Kidney glomerular epithelial cell (primary cell): Measurements from ENCODE around the gene RPL35.

Experiments used
- DNase-seq: peaks from one replicate; lab custom pipeline; 2025; lab: John Stamatoyannopoulos, UW

The RPL35 gene

GRCh38 chr9:124877021-124877782 is 15.4 kb upstream of the RPL35 start:
- no peak for DNase-seq

DNA sequence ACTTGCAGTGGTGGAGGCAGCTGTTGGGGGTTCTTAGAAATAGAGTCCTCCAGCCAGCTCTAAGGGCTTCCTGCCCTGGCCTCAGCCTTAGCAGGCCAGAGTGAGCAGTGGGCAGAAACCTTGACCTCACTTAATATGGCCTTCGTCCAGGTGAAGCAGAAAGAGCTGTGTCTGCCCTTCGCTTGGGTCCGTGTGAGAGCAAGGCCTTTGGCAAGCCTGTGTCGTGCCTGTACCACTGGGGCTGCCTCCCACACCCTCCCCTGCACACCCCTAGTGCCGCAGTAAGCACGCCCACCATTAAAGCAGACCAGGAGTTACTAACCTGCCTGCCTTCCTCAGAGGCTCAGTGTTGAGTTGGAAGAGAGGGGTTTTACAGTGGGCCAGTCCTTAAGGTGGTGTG is 13.7 kb upstream of the RPL35 start:
- DNase-seq: no peak

DNA sequence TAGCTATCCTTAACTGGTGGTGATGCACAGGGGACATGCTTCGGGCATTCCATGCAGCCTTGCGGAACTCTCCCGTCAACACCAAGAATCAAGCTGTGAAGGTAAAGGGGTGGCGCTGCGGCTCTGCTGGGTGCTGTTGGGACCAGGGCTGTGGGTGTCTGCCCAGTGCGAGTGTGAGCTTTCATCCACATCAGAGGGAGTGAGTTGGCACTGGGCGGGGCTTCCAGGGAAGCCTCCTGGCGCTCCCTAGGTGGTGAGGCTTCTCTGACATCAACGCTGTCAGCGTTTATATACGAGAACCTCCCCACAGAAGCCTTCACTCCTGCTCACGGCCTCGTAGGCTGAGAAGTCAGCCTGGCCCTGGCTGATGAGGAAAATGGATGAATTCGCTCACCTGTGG is 11.9 kb upstream of the RPL35 start:
- DNase-seq: no peak

DNA sequence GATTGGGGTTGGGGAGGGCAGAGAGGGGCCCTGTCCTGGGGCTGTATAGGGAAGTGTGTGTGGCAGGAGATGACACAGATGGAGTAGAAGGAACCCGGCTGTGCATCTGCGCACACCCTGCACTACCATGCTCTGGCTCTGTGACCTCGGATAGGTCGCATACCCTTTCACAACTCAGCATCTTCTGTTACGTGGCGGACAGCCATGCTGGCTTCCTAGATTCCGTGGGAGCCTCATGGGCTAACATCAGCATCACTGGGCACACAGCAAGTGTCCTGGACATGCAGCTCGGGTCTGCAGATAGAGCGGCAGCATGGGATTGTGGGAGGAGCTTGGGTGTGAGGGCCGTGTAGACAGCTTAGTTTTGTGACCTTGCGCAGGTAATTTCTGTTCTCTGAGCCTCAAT is 9.4 kb upstream of the RPL35 start:
- no peak for DNase-seq

- no peak for DNase-seq
Measured at GRCh38 chr9:124870723-124871122, 9.0 kb upstream of the RPL35 start.

DNA sequence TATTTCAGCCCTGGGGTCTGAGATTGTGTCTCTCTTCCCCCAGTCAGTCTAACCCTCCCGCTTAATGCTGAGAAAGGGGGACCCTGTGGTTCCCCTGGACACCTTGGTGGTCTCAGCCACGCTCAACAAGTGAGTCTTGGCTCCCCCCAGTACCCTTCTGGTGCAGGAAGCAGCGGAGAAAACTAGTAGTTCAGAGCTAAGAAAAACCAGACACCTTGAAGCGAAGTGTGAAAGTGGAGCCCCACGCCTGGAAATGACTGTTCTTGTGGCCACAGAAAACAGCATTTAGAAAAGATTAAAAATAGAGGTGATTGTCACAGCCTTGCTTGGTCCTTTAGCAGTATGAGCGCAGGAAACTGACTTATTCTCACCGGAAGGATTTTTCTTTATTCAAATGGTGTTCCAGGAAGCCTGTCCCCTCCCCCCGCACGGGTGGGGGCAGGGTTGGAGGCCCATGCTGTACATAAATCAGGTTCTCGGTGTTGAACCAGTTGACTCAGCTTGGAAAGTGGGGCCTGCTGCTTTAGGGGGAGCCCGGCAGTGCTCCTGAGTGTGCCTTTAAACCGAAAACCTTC is 8.3 kb upstream of the RPL35 start:
- peak; percentile 37 for DNase-seq

- no peak for DNase-seq
Measured at GRCh38 chr9:124869466-124869985, 7.8 kb upstream of the RPL35 start.

DNA sequence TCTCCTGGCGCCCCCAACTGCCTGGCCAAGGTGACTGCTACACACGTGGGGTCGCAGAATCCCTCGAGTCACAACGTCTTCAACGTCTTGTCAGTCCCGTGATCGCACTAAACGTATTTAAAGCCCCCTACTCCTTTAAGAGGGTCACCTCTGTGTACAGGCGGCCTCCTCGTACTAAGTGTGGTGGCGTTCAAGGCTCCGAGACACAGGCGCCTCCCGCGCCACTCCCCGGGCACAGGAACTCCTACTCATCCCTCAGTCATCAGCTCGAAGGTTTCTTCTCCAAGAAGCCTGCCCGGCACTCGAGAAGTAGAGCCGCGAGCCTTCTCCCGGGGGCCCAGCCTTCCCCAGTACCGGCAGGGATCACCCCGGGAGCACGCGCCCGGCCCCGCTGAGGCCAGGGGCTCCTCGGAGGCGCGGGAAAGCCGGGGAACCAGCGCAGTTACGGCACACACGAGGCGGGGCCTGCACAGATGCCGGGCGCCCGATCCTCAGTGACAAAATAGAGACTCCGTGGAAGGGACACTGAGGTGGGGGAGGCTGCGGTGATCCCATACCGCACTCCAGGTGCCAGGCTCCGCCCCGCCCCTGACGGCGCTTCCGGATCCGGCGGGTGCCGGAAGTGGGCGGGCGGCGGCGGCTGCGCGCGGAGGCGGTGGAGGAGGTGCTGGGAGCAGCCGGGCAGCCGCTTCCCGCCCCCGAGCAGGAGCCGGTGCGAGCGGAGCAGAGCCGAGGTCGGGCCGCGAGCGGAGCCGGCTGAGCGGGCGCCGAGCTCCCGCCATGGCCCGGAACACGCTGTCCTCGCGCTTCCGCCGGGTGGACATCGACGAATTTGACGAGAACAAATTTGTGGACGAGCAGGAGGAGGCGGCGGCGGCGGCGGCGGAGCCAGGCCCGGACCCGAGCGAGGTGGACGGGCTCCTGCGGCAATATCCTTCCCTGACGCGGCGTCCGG is 7.0 kb upstream of the RPL35 start:
- DNase-seq: peak; percentile 49

GRCh38 chr9:124863371-124863871 is 1.7 kb upstream of the RPL35 start:
- DNase-seq: no peak

GRCh38 chr9:124860582-124861341 is 995 bp downstream of the RPL35 start:
- no peak for DNase-seq

DNA sequence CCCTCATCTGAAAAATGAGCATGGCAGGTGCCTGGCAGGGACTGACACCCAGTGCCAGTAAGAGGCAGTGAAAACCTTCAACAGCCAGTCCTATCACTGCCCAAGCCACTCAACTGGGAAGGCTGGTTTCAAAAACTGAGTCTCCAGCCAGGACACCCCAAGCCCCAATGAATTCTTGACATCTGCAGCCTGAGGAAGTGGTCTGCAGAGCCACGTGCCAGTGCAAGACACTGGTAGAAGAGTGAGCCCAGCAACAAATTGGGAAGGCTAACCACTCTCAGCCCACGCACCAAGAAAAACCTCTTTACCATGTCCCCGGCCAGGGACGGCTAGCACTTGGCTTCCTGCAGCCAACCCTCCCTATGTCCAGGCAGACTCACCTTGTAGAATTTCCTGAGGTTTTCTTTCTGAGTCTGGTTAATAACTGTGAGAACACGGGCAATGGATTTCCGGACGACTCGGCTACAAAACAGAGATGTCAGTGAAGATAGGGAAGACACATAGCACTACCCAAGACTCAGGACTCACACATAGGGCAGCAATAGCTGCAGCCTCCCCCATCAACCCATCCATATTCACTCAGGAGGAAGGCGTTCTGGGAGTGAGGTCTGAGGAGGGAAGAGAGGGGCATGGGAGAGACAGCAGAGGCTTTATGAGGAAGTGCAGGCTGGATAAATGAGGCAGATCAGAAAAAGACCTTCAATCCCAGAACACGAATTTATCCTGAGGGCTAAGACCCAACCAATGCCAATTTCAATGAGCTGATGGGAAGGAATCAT is 1.8 kb downstream of the RPL35 start:
- no peak for DNase-seq

GRCh38 chr9:124858330-124859046 is 3.3 kb downstream of the RPL35 start:
- DNase-seq: no peak

DNA sequence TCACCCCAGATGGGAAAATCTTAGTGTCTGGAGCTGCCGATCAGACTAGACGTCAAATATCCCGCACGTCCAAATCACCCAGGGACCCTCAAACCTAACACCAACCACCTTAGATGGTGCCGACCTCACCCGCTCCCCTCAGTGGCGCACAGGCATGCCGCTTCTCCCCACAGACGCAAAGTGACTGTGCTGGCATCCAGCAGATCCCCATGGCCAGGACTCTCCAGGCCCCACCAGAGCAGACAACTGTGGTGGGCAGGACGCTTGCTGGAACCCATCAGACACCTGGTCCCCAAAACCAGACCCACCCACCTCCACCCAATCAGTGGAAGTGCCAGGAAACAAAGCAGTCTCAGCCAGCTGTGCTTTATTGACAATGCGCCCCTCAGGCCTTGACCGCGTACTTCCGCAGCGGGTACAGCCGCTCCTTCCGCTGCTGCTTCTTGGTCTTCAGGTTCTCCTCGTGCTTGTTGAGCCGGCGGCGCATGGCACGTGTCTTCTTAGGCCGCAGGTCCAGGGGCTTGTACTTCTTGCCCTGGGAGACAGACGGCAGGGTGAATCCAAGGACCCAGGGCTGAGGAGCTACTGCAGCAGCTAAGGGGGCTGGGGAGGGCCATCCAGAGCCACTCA is 4.1 kb downstream of the RPL35 start:
- no peak for DNase-seq

GRCh38 chr9:124855944-124856765 is 5.6 kb downstream of the RPL35 start:
- no peak for DNase-seq

GRCh38 chr9:124855566-124855943 is 6.2 kb downstream of the RPL35 start:
- DNase-seq: no peak

GRCh38 chr9:124854822-124855221 is 6.9 kb downstream of the RPL35 start:
- DNase-seq: no peak

GRCh38 chr9:124854161-124854560 is 7.6 kb downstream of the RPL35 start:
- DNase-seq: no peak

DNA sequence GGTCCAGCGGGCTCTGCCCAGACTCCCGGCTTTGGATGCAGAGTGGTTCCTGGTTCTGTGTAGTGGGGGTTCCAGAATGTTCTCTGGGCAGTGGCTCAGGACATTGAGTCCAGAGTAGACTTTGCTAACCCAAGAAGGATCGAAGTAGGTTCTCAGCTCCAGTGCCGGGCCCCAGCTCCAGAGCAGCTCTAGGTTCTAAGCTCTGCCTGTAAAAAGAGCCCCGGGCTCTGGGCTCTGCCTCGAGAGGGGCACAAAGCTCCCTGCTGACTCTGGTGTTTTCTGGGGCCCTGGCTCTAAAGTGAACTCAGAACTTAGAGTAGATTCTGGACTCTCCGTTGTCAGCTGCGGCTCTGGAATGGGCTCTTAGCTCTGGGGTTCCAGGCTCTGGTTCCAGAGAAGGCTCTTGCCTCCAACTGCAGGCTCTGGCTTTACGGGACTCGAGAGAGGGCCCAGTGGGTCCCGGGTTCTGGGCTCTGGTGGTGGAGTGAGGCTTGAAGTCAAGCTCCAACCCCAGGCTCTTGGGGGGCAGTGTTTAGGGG is 8.1 kb downstream of the RPL35 start:
- no peak for DNase-seq
